H1 (cell line): ENCODE data around the gene AMPD3. TPM values are rescaled to one million over a fixed set of nuclear protein-coding genes. Genes with fewer than 3 reads are reported as not detected.

Source experiments
- BACH1 ChIP-seq: IDR thresholded peaks from 2 replicates; pipeline ENCODE4 v1.6.1; 2012; ENCODE audit warnings: low read length, improper control_type of control experiment
- CTBP2 ChIP-seq: IDR thresholded peaks from 2 replicates; pipeline ENCODE4 v1.7.0; 2011; ENCODE audit warnings: borderline replicate concordance, mild to moderate bottlenecking, moderate library complexity, mixed read lengths, low read length; ENCODE audit not compliant: insufficient read depth, insufficient read length
- EZH2 ChIP-seq: fragments of 200-600 bp; sonication (generic); IDR thresholded peaks from 2 replicates; pipeline ENCODE4 v1.7.1; 2012; ENCODE audit warnings: low read depth, mild to moderate bottlenecking, moderate library complexity, low read length, inconsistent platforms; ENCODE audit not compliant: severe bottlenecking
- MAX ChIP-seq: IDR thresholded peaks from 2 replicates; pipeline ENCODE4 v1.6.1; 2012; ENCODE audit warnings: inconsistent platforms
- NANOG ChIP-seq: IDR thresholded peaks from 2 replicates; pipeline ENCODE4 v1.6.1; 2011; ENCODE audit warnings: low read length, low read depth, mild to moderate bottlenecking, inconsistent platforms; ENCODE audit not compliant: insufficient read depth, poor library complexity, severe bottlenecking
- RBBP5 ChIP-seq: IDR thresholded peaks from 2 replicates; pipeline ENCODE4 v1.7.1; 2012; ENCODE audit warnings: low read depth, mild to moderate bottlenecking, inconsistent platforms, low read length, moderate library complexity, borderline replicate concordance
- SP2 ChIP-seq: IDR thresholded peaks from 2 replicates; pipeline ENCODE4 v1.6.1; 2012; ENCODE audit warnings: mild to moderate bottlenecking, low read length, inconsistent platforms
- polyA plus RNA-seq, 7 experiments: library from polyadenylated mRNA; depleted of rRNA in 3 of 7; stranded (reverse) in 5 of 7; unstranded in 2 of 7; fragments of >200 nt in 5 of 7; fragments of 200-250 nt in 2 of 7; gene quantifications; 1 replicate in 5 of 7; 2 replicates in 1 of 7; 4 replicates in 1 of 7; pipeline versions ENCODE4 v1.2.1 to v1.2.3, GENCODE V29; 2011 to 2013; ENCODE audit warnings: missing spikeins in 2 of 7, mixed read lengths in 2 of 7
- total RNA-seq: library from RNA; stranded (reverse); fragmentation: NEBNext Ultra II Directional; extraction: Animal tissue kit (Norgen Biotek cat#: 25700); gene quantifications from 2 replicates; pipeline ENCODE4 v1.2.1, GENCODE V29; 2021

Gene AMPD3
- total and polyA plus RNA-seq, 2 of the 8 experiments (the other 6 are each of a cell fraction or from before 2014, with no cell fraction given) = 4.0 to 6.3 TPM

DNA sequence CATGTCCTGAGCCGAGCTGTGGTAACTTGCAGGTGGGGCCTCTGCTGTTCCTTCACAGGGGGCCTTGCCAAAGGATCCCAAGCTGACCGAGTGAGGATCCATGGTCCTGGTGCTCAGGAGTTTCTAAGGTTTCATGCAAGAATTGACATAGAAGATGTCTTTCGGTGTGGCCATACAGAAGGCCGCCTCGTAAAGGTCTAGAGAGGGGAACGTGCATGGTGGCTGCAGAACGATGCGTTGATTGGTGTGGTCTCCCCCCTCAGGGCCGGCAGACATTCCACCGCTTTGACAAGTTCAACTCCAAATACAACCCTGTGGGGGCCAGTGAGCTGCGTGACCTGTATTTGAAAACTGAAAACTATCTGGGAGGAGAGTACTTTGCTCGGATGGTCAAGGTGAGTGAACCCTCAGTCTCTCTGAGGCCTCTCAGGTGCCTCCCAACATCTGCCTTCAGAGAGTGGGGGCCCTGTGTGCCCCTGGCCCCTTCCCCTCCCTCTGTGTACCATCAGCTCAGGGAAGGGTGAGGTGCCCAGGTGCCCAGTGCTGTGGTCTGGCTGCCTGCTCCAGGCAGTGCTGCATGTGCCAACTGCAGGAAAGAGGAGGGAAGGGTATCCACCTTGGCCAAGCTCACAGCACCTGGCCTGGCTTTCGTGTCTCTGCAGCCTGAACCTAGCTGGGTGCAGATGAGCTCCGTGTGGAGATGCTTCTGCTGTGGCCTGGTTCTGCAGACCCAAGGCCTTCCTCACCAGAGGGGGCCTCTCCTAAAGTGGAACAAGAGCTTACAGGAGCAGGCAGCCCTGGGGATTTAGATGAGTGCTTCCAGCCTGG, 39.8 kb downstream of the AMPD3 start (continued):
- TF ChIP-seq CTBP2 (no peak), MAX (no peak), EZH2 (no peak), RBBP5 (no peak), BACH1 (no peak), SP2 (no peak), NANOG (no peak)
